ENCODE measurements around the gene DYNC2LI1. TPM values are rescaled to one million over a fixed set of nuclear protein-coding genes. Genes with fewer than 3 reads are reported as not detected.
"Not testable (repeated sequence)": the region's sequence is repeated elsewhere in the genome, so short reads cannot be mapped to it uniquely, and the experiment has no call there.

DYNC2LI1 gene
- 10 to 100 TPM; 19.5 to 37.3 (median 33.1) TPM for total RNA-seq

GRCh38 chr2:43773876-43774613, at the start of gene DYNC2LI1:
TSS of gene DYNC2LI1 (plus strand) at chr2:43774039. CDS start at chr2:43774139, 100 bp downstream.
- WGBS, 2 donors: 1% methylated on average over 31 of the region's 31 CpGs
- H3K36me3 ChIP-seq: peaks cover 0 to 16% (median 0%) of the 10 kb centered on the region in 3 donors
- H3K27ac ChIP-seq: peak within 1 kb of the TSS; percentile 69 to 93 (median 78)
- H3K4me3 ChIP-seq: peak within 1 kb of the TSS; percentile 53 to 82 (median 72)
- H3K4me1 ChIP-seq: peaks cover 0 to 16% (median 3%) of the 10 kb centered on the region in 4 donors
- H3K9me3 ChIP-seq: no peaks in the 10 kb centered on the region
- no peaks in the 10 kb centered on the region for H3K27me3 ChIP-seq
- peak; percentile 82 to 87 for DNase-seq (ENCODE audit: low spot score in 2 of 2)
- TF ChIP-seq POLR2A (IDR thresholded peaks at IDR 0.05) (peak; percentile 27 to 55), EP300 (IDR thresholded peaks at IDR 0.05) (peak in 1 of 2 donors; percentile 89), CTCF (IDR thresholded peaks at IDR 0.05) (no peak)

GRCh38 chr2:43724728-43725526, 48.9 kb upstream of the DYNC2LI1 start:
- no peak for DNase-seq (ENCODE audit: low spot score in 2 of 2)
- TF ChIP-seq EP300 (IDR thresholded peaks at IDR 0.05) (no peak), POLR2A (IDR thresholded peaks at IDR 0.05) (no peak), CTCF (IDR thresholded peaks at IDR 0.05) (no peak)
- WGBS, 2 donors: 58 to 63% methylated on average over 4 of the region's 4 CpGs
- Histone ChIP-seq H3K27me3 (no peaks in the 10 kb centered on the region), H3K36me3 (no peaks in the 10 kb centered on the region), H3K27ac (no peak overlapping the region), H3K4me1 (no peaks in the 10 kb centered on the region), H3K4me3 (no peak overlapping the region), H3K9me3 (no peaks in the 10 kb centered on the region)

- H3K9me3 ChIP-seq: no peaks in the 10 kb centered on the region
These were observed 48.1 kb upstream of the DYNC2LI1 start for GRCh38 chr2:43725711-43726246.

GRCh38 chr2:43726961-43727633, 46.7 kb upstream of the DYNC2LI1 start:
- DNase-seq (ENCODE audit: low spot score in 2 of 2); H3K36me3 ChIP-seq; H3K27me3 ChIP-seq; H3K4me1 ChIP-seq; H3K27ac ChIP-seq; H3K4me3 ChIP-seq; H3K9me3 ChIP-seq: not testable (repeated sequence)
- 60 to 64% methylated on average over 14 of the region's 14 CpGs for WGBS, 2 donors

More at GRCh38 chr2:43725711-43726246, 48.1 kb upstream of the DYNC2LI1 start:
- DNase-seq (ENCODE audit: low spot score in 2 of 2): no peak
- H3K27me3 ChIP-seq: no peaks in the 10 kb centered on the region
- TF ChIP-seq POLR2A (IDR thresholded peaks at IDR 0.05) (no peak), CTCF (IDR thresholded peaks at IDR 0.05) (no peak), EP300 (IDR thresholded peaks at IDR 0.05) (no peak)
- H3K4me1 ChIP-seq: no peaks in the 10 kb centered on the region
- WGBS, 2 donors: 94 to 97% methylated on average over 3 of the region's 3 CpGs
- no peak overlapping the region for H3K27ac ChIP-seq
- no peak overlapping the region for H3K4me3 ChIP-seq
- H3K36me3 ChIP-seq: no peaks in the 10 kb centered on the region

GRCh38 chr2:43727634-43728014, 46.2 kb upstream of the DYNC2LI1 start:
- Histone ChIP-seq H3K36me3 (no peaks in the 10 kb centered on the region), H3K27ac (no peak overlapping the region), H3K4me3 (no peak overlapping the region), H3K9me3 (no peaks in the 10 kb centered on the region), H3K4me1 (no peaks in the 10 kb centered on the region), H3K27me3 (no peaks in the 10 kb centered on the region)
- TF ChIP-seq POLR2A (IDR thresholded peaks at IDR 0.05): no peak
- TF ChIP-seq CTCF (IDR thresholded peaks at IDR 0.05): no peak
- no peak for TF ChIP-seq EP300 (IDR thresholded peaks at IDR 0.05)
- no peak for DNase-seq (ENCODE audit: low spot score in 2 of 2)
- 98 to 99% methylated on average over 2 of the region's 2 CpGs for WGBS, 2 donors

All from tibial nerve (tissue), 4 donors.